ENCODE measurements around the gene BPIFA2.

DNA sequence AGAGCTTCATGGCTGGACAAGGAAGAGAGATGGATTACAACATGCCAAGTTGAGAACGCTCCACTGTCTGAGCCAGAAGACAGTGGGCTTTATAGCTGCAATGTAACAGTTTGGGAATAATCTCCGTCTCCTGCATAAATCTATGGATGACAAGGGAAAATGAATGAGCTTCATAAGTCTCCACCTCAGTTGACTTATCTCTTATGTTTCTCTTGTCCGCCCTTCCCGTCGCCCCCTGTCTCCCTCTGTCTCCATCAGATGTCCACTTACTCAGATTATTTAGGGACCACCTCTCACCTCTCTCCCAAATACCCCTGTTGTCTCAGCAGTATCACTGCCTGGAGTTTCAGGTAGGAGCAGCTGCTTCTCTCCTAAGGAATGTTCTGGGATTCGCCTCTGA lies 13.7 kb upstream of the BPIFA2 start:
- TF ChIP-seq POLR2AphosphoS5 (IDR thresholded peaks at IDR 0.05) (no peak), POLR2A (IDR thresholded peaks at IDR 0.05; ENCODE audit: low read depth) (no peak), EP300 (IDR thresholded peaks at IDR 0.05) (no peak)
- TF ChIP-seq, protein P1, sequence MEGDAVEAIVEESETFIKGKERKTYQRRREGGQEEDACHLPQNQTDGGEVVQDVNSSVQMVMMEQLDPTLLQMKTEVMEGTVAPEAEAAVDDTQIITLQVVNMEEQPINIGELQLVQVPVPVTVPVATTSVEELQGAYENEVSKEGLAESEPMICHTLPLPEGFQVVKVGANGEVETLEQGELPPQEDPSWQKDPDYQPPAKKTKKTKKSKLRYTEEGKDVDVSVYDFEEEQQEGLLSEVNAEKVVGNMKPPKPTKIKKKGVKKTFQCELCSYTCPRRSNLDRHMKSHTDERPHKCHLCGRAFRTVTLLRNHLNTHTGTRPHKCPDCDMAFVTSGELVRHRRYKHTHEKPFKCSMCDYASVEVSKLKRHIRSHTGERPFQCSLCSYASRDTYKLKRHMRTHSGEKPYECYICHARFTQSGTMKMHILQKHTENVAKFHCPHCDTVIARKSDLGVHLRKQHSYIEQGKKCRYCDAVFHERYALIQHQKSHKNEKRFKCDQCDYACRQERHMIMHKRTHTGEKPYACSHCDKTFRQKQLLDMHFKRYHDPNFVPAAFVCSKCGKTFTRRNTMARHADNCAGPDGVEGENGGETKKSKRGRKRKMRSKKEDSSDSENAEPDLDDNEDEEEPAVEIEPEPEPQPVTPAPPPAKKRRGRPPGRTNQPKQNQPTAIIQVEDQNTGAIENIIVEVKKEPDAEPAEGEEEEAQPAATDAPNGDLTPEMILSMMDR (IDR thresholded peaks at IDR 0.05): no peak
